Adrenal gland (tissue), 5 donors: ENCODE measurements around the gene RNLS.

Source experiments
- POLR2A ChIP-seq, 2 donors: fragments of 450-650 bp; IDR thresholded peaks; one replicate each; pipeline ENCODE4 v1.6.1; 2017; ENCODE audit warnings: antibody characterized with exemption in 2 of 2, mild to moderate bottlenecking in 2 of 2, moderate library complexity in 1 of 2
- TF ChIP-seq, protein P1 (sequence below), 6 experiments: fragments of 450-650 bp in 4 of 6; fragments of 200-600 bp in 2 of 6; sonication (generic) in 1 of 6; IDR thresholded peaks; 1 replicate in 5 of 6; 2 replicates in 1 of 6; pipeline versions ENCODE4 v1.5.1 to v1.8.0; 2016 to 2021; ENCODE audit warnings: antibody characterized with exemption in 6 of 6, mild to moderate bottlenecking in 2 of 6, moderate library complexity in 1 of 6
- donor health status: DM: no; HTN: no; CAD: no.

DNA sequence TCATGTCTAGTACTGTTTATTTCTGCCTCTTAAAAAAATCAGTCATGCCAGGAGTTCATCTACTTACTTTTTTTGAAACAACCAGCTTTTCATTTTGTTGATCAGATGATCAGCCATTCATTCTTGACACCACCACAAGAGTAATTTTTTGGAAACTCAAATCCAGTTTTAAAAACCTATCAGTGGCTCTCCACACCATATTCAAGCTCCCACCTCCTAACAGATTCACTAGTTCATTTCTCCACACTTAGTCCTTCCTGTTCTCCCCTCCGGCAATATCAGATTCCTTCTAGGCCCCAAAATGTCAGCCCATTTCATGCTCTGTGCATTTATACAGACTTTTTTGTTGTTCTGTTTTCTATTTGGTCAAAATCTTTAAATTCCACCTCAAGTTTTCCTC, 341.6 kb downstream of the RNLS start:
- TF ChIP-seq, protein P1, sequence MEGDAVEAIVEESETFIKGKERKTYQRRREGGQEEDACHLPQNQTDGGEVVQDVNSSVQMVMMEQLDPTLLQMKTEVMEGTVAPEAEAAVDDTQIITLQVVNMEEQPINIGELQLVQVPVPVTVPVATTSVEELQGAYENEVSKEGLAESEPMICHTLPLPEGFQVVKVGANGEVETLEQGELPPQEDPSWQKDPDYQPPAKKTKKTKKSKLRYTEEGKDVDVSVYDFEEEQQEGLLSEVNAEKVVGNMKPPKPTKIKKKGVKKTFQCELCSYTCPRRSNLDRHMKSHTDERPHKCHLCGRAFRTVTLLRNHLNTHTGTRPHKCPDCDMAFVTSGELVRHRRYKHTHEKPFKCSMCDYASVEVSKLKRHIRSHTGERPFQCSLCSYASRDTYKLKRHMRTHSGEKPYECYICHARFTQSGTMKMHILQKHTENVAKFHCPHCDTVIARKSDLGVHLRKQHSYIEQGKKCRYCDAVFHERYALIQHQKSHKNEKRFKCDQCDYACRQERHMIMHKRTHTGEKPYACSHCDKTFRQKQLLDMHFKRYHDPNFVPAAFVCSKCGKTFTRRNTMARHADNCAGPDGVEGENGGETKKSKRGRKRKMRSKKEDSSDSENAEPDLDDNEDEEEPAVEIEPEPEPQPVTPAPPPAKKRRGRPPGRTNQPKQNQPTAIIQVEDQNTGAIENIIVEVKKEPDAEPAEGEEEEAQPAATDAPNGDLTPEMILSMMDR (IDR thresholded peaks at IDR 0.05) = no peak
- no peak for TF ChIP-seq POLR2A (IDR thresholded peaks at IDR 0.05)
